Activated CD4-positive, alpha-beta T cell treated with anti-CD3 and anti-CD28 coated beads, Interleukin-2, amount 10 ng/mL, durations not matched to agents 24 days and 14 days (primary cell): ENCODE measurements around the gene RUBCN. TPM values are rescaled to one million over a fixed set of nuclear protein-coding genes. Genes with fewer than 3 reads are reported as not detected.
"Not testable (repeated sequence)": the region's sequence is repeated elsewhere in the genome, so short reads cannot be mapped to it uniquely, and the experiment has no call there.

Experiments used
- DNase-seq: peaks from one replicate; pipeline ENCODE4 v3.0.0; 2022
- H3K27ac Mint-ChIP-seq: one replicate; pipeline ENCODE4 v1.8.0; 2022; ENCODE audit warnings: mild to moderate bottlenecking, mixed read lengths
- H3K27me3 Mint-ChIP-seq: one replicate; pipeline ENCODE4 v1.8.0; 2022; ENCODE audit warnings: mixed read lengths
- H3K36me3 Mint-ChIP-seq: one replicate; pipeline ENCODE4 v1.8.0; 2022; ENCODE audit warnings: low read depth, mild to moderate bottlenecking, mixed read lengths
- H3K4me1 Mint-ChIP-seq: one replicate; pipeline ENCODE4 v1.8.0; 2021; ENCODE audit warnings: mixed read lengths
- H3K4me3 Mint-ChIP-seq: one replicate; pipeline ENCODE4 v1.8.0; 2022; ENCODE audit warnings: mild to moderate bottlenecking, moderate library complexity, mixed read lengths
- H3K9me3 Mint-ChIP-seq: one replicate; pipeline ENCODE4 v1.8.0; 2021; ENCODE audit warnings: mixed read lengths
- intact Hi-C: fragments of 100-400 bp; cut with micrococcal nuclease; formaldehyde crosslinking; loops from one replicate; pipeline ENCODE4 v1.15.1; 2023
- total RNA-seq: library from RNA; stranded (reverse); gene quantifications from 2 replicates; pipeline ENCODE4 v1.2.3, GENCODE V29; 2022

Gene RUBCN
- total RNA-seq, 1 donor from 2014 or later, result 38.8 TPM

GRCh38 chr3:197728487-197728886 lies 8.2 kb downstream of the RUBCN start:
- Mint-ChIP-seq H3K27ac (no peak overlapping the region), H3K4me3 (no peak overlapping the region), H3K4me1 (peaks cover 25% of the 10 kb centered on the region), H3K36me3 (peaks cover 11% of the 10 kb centered on the region), H3K27me3 (no peaks in the 10 kb centered on the region), H3K9me3 (no peaks in the 10 kb centered on the region)
- intact Hi-C loops, result no loop called here
- DNase-seq, result no peak

GRCh38 chr3:197727878-197728277 lies 8.8 kb downstream of the RUBCN start:
- H3K4me1 Mint-ChIP-seq, result peaks cover 25% of the 10 kb centered on the region
- H3K9me3 Mint-ChIP-seq, H3K4me3 Mint-ChIP-seq, intact Hi-C loops, H3K27ac Mint-ChIP-seq, DNase-seq, H3K27me3 Mint-ChIP-seq: not testable (repeated sequence)
- peaks cover 16% of the 10 kb centered on the region for H3K36me3 Mint-ChIP-seq

DNA sequence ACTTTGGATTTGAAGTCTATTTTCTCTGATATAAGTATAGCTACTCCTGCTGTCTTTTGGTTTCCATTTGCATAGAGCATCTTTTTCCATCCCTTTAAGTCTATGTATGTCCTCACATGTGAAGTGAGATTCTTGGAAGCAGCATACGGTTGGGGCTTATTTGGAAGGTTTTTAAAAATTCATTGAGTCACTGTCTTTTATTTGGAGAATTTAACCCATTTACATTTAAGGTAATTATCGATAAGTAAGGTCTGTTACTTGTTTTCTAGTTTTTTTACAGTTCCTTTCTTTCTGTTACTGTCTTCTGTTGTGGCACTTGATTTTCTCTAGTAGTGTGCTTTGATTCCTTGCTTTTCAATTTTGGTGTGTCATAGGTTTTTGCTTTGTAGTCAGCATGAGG lies 14.0 kb downstream of the RUBCN start:
- Mint-ChIP-seq H3K27me3 (no peaks in the 10 kb centered on the region), H3K4me3 (no peak overlapping the region), H3K9me3 (peaks cover 5% of the 10 kb centered on the region), H3K27ac (no peak overlapping the region), H3K36me3 (peaks cover 35% of the 10 kb centered on the region), H3K4me1 (peaks cover 9% of the 10 kb centered on the region)
- DNase-seq, result no peak
- intact Hi-C loops, result no loop called here

DNA sequence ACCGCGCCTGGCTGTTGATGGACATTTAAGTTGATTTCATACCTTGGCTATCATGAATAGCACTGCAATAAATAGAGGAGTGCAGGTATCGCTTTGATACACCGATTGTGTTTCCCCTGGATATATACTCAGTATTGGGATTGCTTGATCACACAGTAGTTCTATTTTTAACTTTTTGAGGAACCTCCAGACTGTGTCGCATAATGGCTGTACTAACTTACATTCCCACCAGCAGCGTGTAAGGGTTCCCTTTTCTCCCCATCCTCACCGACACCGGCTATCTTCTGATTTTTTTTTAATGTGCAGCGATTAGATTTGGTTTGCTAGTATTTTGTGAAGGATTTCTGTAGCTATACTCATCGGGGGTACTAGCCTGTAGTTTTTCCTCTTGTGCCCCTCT lies 16.0 kb downstream of the RUBCN start:
- DNase-seq, result no peak
- Mint-ChIP-seq H3K36me3 (peaks cover 48% of the 10 kb centered on the region), H3K27me3 (no peaks in the 10 kb centered on the region), H3K4me3 (no peak overlapping the region), H3K9me3 (peaks cover 5% of the 10 kb centered on the region), H3K4me1 (peaks cover 9% of the 10 kb centered on the region), H3K27ac (no peak overlapping the region)
- intact Hi-C loops, result no loop called here

GRCh38 chr3:197718891-197719290 lies 17.8 kb downstream of the RUBCN start:
- H3K27ac Mint-ChIP-seq, result no peak overlapping the region
- DNase-seq, result no peak
- no peak overlapping the region for H3K4me3 Mint-ChIP-seq
- peaks cover 16% of the 10 kb centered on the region for H3K4me1 Mint-ChIP-seq
- peaks cover 51% of the 10 kb centered on the region for H3K36me3 Mint-ChIP-seq
- H3K9me3 Mint-ChIP-seq, result peaks cover 5% of the 10 kb centered on the region
- H3K27me3 Mint-ChIP-seq, result no peaks in the 10 kb centered on the region
- intact Hi-C loops, result no loop called here

- peaks cover 33% of the 10 kb centered on the region for H3K4me1 Mint-ChIP-seq
- peaks cover 32% of the 10 kb centered on the region for H3K36me3 Mint-ChIP-seq
- no peak for DNase-seq
- no peaks in the 10 kb centered on the region for H3K27me3 Mint-ChIP-seq
- no peak overlapping the region for H3K4me3 Mint-ChIP-seq
- intact Hi-C loops, result no loop called here
- no peak overlapping the region for H3K27ac Mint-ChIP-seq
- H3K9me3 Mint-ChIP-seq, result no peaks in the 10 kb centered on the region
These were observed 22.5 kb downstream of the RUBCN start for GRCh38 chr3:197714251-197714650.

- intact Hi-C loops, result loop anchor here (2.0 kb wide), 1 partner anchor 79 kb away; no protein-coding TSS in a partner anchor
- peaks cover 32% of the 10 kb centered on the region for H3K36me3 Mint-ChIP-seq
- peaks cover 33% of the 10 kb centered on the region for H3K4me1 Mint-ChIP-seq
- no peaks in the 10 kb centered on the region for H3K9me3 Mint-ChIP-seq
- H3K27ac Mint-ChIP-seq, result peak overlapping the region; percentile 78
- DNase-seq, result no peak
- H3K27me3 Mint-ChIP-seq, result no peaks in the 10 kb centered on the region
- H3K4me3 Mint-ChIP-seq, result no peak overlapping the region
These were observed 23.3 kb downstream of the RUBCN start for GRCh38 chr3:197713477-197713822.

GRCh38 chr3:197711973-197712707 lies 24.6 kb downstream of the RUBCN start:
- no peaks in the 10 kb centered on the region for H3K9me3 Mint-ChIP-seq
- peak overlapping the region; percentile 93 for H3K27ac Mint-ChIP-seq
- intact Hi-C loops, result loop anchor here (1.0 to 2.0 kb wide), 3 partner anchors 24 to 81 kb away; partner anchors contain the start of gene RUBCN
- H3K4me3 Mint-ChIP-seq, result peak overlapping the region; percentile 78
- H3K36me3 Mint-ChIP-seq, result peaks cover 23% of the 10 kb centered on the region
- DNase-seq, result peak; percentile 95
- H3K4me1 Mint-ChIP-seq, result peaks cover 33% of the 10 kb centered on the region
- H3K27me3 Mint-ChIP-seq, result no peaks in the 10 kb centered on the region

GRCh38 chr3:197710965-197711364 lies 25.7 kb downstream of the RUBCN start:
- DNase-seq, H3K27ac Mint-ChIP-seq, H3K9me3 Mint-ChIP-seq, H3K4me3 Mint-ChIP-seq, intact Hi-C loops, H3K27me3 Mint-ChIP-seq: not testable (repeated sequence)
- peaks cover 29% of the 10 kb centered on the region for H3K4me1 Mint-ChIP-seq
- H3K36me3 Mint-ChIP-seq, result peaks cover 15% of the 10 kb centered on the region

GRCh38 chr3:197709135-197709534 lies 27.6 kb downstream of the RUBCN start:
- no peak overlapping the region for H3K27ac Mint-ChIP-seq
- no peaks in the 10 kb centered on the region for H3K9me3 Mint-ChIP-seq
- H3K4me1 Mint-ChIP-seq, result peaks cover 20% of the 10 kb centered on the region
- no peak overlapping the region for H3K4me3 Mint-ChIP-seq
- H3K36me3 Mint-ChIP-seq, result peaks cover 17% of the 10 kb centered on the region
- DNase-seq, result no peak
- intact Hi-C loops, result no loop called here
- H3K27me3 Mint-ChIP-seq, result no peaks in the 10 kb centered on the region

- Mint-ChIP-seq H3K27ac (peak overlapping the region; percentile 45), H3K4me3 (no peak overlapping the region), H3K9me3 (no peaks in the 10 kb centered on the region), H3K4me1 (peaks cover 4% of the 10 kb centered on the region), H3K36me3 (peaks cover 25% of the 10 kb centered on the region), H3K27me3 (no peaks in the 10 kb centered on the region)
- no peak for DNase-seq
- intact Hi-C loops, result no loop called here
These were observed 30.0 kb downstream of the RUBCN start for GRCh38 chr3:197706658-197707057.

- H3K27ac Mint-ChIP-seq, result no peak overlapping the region
- H3K27me3 Mint-ChIP-seq, result no peaks in the 10 kb centered on the region
- no peak overlapping the region for H3K4me3 Mint-ChIP-seq
- no peaks in the 10 kb centered on the region for H3K4me1 Mint-ChIP-seq
- H3K36me3 Mint-ChIP-seq, result peaks cover 59% of the 10 kb centered on the region
- no peak for DNase-seq
- intact Hi-C loops, result no loop called here
- H3K9me3 Mint-ChIP-seq, result no peaks in the 10 kb centered on the region
These were observed 34.9 kb downstream of the RUBCN start for GRCh38 chr3:197701841-197702240.

- H3K27ac Mint-ChIP-seq, result no peak overlapping the region
- no peak overlapping the region for H3K4me3 Mint-ChIP-seq
- intact Hi-C loops, result no loop called here
- no peaks in the 10 kb centered on the region for H3K27me3 Mint-ChIP-seq
- DNase-seq, result no peak
- no peaks in the 10 kb centered on the region for H3K9me3 Mint-ChIP-seq
- peaks cover 70% of the 10 kb centered on the region for H3K36me3 Mint-ChIP-seq
- no peaks in the 10 kb centered on the region for H3K4me1 Mint-ChIP-seq
These were observed 36.6 kb downstream of the RUBCN start for GRCh38 chr3:197700095-197700494.

DNA sequence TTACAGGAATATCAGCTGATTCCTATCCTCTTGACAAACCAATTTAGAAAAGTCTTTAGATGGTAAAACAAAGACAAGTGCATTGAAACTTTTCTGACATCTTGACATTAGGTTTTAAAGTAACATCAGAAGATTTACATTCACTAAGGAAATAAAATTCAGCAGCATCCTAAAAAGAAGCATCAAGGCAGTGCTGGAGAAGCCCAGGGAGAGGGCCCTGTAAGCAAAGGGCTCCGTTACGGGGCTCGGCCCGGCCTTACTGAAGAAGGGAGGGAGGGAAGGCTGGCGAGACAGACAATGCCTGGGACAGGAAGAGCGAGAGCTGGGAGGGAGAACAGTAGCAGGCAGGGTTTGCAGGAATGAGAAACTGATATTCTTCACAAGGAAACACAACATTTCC lies 39.3 kb downstream of the RUBCN start:
- H3K4me3 Mint-ChIP-seq, result no peak overlapping the region
- no peak overlapping the region for H3K27ac Mint-ChIP-seq
- intact Hi-C loops, result no loop called here
- no peaks in the 10 kb centered on the region for H3K27me3 Mint-ChIP-seq
- peaks cover 6% of the 10 kb centered on the region for H3K4me1 Mint-ChIP-seq
- no peak for DNase-seq
- H3K9me3 Mint-ChIP-seq, result no peaks in the 10 kb centered on the region
- H3K36me3 Mint-ChIP-seq, result peaks cover 69% of the 10 kb centered on the region

GRCh38 chr3:197694251-197694650 lies 42.5 kb downstream of the RUBCN start:
- no peaks in the 10 kb centered on the region for H3K27me3 Mint-ChIP-seq
- no peaks in the 10 kb centered on the region for H3K9me3 Mint-ChIP-seq
- H3K4me3 Mint-ChIP-seq, result no peak overlapping the region
- intact Hi-C loops, result no loop called here
- no peak for DNase-seq
- H3K27ac Mint-ChIP-seq, result no peak overlapping the region
- peaks cover 6% of the 10 kb centered on the region for H3K4me1 Mint-ChIP-seq
- H3K36me3 Mint-ChIP-seq, result peaks cover 69% of the 10 kb centered on the region
